ENCODE results near the gene DOCK6. TPM values are rescaled to one million over a fixed set of nuclear protein-coding genes. Genes with fewer than 3 reads are reported as not detected.

The DOCK6 gene
- total RNA-seq, 1 donor from 2014 or later, result 10.1 TPM

DNA sequence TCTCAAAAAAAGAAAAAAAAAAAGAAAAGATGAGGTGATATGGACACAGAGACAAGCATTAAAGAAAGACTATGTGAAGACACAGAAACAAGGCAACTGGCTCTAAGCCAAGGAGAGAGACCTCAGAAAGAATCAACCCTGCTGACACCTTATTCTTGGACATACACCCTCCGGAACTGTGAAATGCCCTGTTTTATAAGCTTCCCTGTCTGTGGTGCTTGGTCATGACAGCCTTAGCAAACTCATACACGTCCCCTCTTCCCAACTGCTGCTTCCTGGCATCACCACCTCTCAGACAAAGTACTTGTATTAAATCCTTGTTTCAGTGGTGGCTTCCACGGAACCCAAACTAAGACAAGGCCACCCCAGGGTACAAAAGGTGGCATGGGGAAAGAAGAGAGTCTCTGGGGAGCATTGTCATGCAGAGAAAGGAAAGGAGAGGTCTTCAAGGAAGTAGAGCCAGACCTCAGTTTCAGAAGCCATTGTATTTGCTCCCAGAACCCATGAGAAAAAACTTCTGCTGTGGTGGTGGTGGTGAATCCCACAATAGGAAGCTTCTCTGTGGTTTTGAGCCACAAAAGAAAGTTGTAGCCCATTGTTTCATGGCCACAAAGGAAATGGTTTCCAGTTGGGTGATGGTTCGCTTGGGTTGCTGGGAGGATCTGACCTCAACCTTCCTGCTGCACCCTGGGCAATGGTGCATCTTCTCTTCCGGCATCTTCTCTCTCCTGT lies 17.3 kb upstream of the DOCK6 start:
- peak; percentile 71 for DNase-seq (ENCODE audit: low read depth)

DNA sequence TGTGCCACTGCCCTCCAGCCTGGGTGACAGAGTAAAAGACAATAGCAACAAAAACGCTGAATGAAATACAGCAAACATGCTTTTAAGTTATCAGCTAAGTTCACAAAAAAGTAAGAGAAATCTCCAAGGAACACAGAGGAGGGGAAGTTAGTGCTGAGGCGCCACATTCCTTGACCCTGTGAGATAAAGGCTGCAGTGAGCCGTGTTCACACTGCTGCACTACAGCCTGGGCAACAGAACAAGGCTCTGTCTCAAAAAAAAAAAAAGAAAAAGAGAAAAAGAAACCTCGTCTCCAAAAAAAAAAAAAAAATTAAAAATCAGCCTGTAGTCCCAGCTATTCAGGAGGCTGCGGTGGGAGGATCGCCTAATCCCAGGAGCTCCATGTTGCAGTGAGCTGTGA lies 16.3 kb upstream of the DOCK6 start:
- DNase-seq (ENCODE audit: low read depth), result no peak

DNA sequence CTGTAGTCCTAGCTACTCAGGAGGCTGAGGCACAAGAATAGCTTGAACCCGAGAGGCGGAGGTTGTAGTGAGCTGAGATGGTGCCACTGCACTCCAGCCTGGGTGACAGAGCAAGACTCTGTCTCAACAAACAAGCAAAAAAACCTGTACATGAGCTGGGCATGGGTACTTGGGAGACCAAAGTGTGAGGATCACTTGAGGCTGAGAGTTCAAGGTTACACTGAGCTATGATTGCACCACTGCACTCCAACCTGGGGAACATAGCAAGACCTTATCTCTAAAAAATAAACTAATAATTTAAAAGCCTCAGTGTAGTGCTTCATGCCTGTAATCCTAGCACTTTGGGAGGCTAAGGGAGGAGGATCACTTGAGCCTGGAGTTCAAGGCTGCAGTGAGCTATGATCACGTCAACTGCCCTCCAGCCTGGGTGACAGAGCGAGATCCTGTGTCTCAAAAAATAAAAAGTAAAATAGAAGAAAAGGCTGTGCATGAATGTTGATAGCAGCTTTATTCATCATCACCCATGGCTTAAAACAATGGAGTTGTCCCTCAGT lies 12.3 kb upstream of the DOCK6 start:
- no peak for DNase-seq (ENCODE audit: low read depth)

DNA sequence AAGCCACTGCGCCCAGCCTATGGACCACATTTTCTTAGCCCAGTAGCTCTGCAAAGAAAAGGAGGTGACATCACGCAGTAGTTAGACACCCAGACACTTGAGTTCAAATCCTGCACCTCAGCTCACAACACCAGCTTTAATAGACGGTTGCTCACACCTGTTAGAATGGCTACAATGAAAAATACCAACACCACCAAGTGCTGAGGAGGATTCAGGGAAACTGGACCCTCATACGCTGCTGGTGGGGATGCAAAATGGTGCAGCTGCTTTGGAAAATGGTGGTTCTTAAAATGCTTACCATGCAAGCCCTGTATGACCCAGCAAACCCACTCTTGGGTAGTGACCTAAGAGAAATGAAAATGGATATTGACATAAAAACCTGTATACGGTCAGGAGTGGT lies 11.7 kb upstream of the DOCK6 start:
- no peak for DNase-seq (ENCODE audit: low read depth)

DNA sequence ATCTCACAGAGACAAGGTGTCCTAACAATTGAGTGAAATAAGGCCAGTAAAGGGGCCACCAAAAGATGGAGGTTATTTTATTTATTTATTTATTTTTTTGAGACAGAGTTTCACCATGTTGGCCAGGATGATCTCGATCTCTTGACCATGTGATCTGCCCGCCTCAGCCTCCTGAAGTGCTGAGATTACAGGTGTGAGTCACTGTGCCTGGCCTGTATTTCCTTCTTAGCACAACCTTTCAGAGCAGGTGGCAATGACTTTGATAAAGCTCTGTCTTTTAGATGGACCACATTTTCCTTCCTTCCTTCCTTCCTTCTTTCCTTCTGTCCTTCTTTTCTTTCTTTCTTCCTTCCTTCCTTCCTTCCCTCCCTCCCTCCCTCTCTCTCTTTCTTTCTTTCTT lies 11.0 kb upstream of the DOCK6 start:
- DNase-seq (ENCODE audit: low read depth), result no peak

DNA sequence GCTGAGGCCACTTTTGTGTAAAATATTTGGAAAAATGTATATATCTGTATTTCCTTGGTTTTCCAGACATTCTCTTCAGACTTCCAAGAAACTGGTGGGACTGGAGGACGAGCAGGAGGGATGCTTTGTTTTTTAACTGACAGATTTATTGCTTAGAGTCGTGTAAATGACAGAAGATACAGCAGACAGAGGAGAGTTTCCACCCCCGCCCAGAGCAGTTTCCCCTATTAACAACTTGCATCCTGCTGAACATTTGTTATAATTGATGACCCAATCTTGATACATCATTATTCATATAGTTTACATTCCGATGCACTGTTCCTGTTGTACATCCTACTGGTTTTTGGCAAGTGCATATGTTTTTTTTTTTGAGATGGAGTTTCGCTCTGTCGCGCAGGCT lies 7.1 kb upstream of the DOCK6 start:
- no peak for DNase-seq (ENCODE audit: low read depth)

DNA sequence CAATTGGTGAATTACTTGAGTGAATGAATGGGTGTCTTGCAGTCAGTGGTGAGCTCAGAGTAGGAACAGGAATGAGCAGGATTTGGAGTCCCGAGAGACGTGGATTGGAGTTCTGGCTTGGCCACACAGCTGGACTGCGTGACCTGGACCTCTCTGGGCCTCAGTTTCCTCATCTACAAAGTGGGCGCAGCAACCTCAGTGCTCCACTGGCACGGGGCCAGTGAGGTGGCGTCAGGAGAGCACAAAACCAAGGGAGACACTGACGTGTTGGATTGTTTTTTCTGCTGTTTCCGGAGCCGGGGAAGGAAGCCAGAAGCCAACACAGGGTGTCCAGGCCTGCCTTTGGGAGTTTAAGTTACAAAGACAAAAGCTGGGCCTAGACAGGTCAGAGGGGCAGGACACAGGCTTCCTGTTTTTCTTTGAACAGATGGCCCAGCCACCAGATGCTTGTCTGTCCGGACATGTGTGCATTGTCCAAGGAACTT lies 6.5 kb upstream of the DOCK6 start:
- DNase-seq (ENCODE audit: low read depth), result peak; percentile 84

DNA sequence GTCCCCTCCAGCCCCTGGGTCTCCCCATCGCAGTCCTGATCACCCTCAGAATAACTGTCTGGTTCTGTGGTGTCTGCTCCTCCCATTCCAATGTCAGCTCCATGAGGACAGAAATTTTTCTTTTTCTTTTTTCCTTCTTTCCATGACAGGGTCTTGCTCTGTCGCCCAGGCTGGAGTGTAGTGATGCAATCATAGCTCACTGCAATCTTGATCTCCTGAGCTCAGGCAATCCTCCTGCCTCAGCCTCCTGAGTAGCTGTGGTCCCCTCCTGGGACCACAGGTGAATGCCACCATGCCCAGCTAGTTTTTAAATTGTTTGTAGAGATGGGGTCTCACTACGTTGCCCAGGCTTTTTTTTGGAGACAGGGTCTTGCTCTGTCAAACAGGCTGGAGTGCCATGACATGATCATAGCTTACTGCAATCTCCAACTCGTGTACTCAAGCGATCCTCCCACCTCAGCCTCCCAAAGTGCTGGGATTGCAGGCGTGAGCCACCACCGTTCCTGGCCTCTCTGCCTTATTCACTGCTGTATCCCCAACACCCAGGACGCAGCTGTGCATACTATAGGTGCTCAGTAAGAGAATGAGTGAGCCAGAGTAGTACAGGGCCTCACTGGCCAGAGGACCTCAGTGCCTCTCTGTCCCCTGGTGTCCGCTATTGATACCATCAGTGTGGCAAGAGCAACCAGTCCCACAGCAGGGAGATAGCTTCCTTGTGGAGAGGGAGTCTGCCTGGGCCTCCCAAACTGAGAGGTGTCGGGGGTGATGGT lies 5.2 kb upstream of the DOCK6 start:
- no peak for DNase-seq (ENCODE audit: low read depth)

DNA sequence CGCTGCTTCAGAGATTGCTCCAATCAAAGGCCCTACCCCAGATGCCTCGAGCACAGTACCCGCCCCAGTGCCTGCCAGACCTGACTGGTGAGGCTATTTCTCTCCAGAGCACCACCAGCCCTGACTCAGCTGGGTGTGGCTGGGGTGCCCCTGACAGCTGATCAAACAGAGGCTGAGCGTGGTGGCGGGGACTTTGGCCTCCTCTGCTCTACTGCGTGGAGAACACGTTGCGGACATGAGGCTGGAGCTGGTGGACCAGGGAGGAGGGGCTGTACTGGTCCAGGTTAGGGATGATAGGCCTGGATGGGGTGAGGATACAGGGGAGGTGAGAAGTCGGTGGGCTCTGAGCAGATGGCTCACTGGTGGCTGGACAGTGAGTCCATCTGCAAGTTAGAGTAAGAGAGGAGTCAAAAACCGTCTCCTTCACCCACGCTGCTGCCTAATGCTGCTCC lies 3.5 kb upstream of the DOCK6 start:
- peak; percentile 89 for DNase-seq (ENCODE audit: low read depth)

DNA sequence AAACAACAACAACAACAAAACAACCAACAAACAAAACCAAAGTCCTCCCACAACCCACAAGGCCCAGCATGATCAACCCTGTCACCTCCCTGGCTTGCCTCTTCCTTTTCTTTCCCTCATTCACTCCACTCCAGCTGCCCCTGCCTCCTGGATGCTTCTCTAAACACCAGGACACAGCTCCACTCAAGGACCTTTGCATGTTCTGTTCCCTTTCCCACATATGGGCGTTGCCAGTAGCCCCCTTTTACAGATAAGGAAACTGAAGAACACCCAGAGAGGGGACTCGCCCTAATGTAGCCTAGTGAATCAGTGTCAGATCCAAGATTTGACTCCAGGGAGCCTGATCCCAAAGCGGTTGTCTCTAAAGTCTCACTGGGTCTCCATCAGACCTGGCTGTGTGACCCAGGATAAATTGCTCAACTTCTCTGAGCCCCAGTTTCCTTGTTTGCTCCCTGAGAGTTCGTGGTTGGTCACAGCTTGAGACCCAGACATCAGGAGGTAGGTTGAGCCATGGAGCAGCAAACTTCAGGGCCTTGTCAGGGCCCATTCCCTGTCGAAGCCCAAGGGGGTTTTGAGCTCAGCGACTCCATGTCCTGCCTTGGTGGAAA lies 3.0 kb upstream of the DOCK6 start:
- DNase-seq (ENCODE audit: low read depth), result no peak

DNA sequence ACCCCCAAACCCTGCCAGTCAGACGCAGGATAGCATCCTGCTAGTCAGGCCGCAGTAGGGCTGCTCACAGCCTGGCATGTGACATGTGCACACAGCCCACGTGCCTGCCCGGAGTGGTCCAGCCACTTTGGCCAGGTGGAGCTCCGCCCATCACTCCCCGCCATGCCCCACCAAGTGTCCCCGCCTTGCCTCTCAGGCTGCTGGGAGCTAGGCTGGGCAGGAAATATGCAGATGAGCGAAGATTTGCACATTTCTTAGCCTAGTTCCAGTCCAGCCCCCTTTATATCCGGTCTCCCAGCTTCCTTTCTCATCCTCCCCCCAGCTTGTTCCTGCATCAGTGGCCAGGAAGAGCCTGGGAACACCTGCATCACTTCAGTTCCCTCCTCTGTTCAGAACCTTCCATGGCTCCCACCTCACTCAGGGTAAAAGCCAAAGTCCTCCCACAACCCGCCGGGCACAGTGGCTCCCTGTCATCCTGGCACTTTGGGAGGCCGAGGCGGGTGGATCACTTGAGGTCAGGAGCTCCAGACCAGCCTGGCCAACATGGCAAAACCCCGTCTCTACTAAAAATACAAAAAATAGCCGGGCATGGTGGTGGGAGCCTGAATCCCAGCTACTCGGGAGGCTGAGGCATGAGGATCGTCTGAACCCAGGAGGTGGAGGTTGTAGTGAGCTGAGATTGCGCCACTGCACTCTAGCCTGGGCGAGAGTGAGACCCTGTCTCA lies 2.3 kb upstream of the DOCK6 start:
- DNase-seq (ENCODE audit: low read depth), result no peak

DNA sequence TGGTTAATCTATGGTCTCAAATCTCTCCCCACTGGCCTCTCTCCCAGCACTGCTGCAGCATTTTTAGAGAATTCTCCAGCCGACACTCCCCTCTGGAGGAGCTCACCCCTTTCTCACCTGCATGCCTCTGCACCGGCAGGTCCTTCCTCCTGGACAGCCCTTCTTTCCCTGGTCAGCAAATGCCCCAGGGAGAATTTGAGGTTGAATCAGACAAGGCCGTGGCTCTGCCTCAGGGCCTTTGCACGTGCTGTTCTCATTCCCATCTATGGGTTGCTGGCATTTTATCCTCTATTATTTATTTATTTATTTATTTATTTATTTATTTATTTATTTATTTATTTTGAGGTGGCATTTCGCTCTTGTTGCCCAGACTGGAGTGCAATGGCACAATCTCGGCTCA lies 1.4 kb upstream of the DOCK6 start:
- DNase-seq (ENCODE audit: low read depth), result no peak

DNA sequence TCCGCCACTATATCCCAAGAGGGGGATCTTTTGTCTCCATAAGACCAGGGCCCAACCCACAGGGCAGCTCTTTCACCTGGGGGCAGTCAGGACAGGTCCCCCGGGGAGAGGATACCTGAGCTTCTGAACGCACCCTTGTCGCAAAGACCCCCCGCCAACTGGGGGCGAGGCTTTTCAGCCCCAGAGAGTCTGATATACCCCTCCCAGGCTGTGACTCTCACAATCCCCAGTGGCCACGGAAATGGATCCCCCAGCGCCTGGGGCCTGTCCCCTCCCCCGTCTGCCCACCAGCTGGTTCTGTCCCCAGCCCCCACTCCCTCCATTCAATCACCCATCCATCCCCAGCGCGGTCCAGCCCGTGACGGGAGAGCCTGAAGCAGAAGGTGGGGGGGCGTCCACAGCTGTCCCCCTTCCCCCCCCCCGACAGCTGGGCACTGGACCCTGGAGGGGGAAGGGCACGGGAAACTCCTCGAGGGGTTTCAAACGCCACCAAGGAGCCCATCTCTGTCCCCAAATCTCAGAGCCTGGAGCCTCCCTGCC lies 823 bp downstream of the DOCK6 start:
- DNase-seq (ENCODE audit: low read depth), result peak; percentile 23

DNA sequence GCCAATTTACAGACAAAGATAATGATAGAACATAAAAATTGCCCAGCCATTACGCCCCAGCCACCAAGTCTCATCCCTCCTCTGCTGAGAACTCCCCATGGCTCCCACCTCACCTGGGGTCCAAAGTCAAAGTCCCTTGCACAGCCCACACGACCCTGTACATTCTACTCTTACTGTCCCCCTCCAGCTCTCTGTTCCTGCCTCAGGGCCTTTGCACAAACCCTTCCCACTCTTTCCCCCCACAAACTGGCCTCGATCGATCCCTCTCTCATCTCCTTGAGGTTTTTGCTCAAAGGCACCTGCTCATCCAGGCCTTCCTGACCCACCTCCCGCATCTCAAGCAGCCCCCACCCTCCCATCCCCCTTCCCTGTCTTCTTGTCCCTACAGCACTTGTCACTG lies 1.3 kb downstream of the DOCK6 start:
- no peak for DNase-seq (ENCODE audit: low read depth)

DNA sequence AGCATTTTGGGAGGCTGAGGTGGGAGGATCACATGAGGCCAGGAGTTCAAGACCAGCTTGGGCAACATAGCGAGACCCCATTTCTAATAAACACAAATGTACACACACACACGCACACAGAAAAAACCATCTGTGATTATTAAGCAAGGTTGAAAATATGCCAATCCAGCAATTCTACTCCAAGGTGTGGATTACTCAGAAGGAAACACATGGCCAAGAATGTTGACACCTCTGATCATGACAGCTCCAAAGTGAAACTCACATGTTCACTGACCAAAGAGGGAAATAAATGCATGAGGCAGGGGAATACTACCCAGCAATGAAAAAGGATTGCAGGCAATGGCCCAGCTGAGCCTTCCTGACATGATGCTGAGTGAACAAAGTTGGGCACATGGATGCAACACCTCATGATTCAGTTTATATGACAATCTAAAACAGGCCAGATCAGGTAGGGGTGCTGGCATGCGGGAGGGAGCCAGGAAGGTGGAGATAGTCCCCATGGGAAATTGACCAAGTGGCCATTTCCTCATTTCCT lies 4.4 kb downstream of the DOCK6 start:
- DNase-seq (ENCODE audit: low read depth), result no peak

DNA sequence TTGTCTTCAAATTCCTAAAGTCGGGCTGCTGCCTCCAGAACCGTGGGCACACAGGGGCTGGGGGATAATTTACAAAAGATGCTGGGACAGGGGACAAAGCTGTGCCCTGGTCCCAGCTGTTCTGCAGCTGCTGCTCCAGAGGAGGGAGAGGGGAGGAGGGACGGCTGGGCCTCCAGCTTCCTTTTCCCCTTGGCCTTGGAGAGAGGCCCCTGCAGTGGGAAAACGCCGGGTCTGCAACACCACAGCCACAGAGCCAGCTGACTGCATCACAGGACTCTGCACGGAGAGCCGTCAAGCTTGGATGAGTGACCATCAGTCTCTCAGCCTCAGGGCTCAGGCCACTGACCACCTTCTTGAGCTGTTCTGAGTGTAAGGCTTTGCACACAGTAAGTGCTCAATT lies 6.1 kb downstream of the DOCK6 start:
- peak; percentile 57 for DNase-seq (ENCODE audit: low read depth)

DNA sequence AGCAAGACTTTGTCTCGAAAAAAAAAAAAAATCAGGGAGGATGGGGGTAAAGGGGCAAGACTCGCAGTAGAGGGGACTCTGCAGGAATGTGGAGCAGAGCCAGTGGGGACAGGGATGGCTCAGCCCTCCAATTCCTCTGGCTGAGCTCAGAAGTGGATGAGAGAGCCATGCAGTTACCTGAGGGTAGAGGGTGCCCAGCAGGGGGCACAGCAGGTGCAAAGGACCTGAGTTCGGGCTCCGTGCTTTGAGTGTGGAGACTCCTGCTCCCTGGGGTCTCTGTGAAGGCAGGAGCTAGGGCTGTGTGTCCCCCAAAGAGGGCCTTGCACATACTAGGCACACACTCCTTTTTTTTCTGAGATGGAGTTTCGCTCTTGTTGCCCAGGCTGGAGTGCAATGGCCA lies 7.7 kb downstream of the DOCK6 start:
- DNase-seq (ENCODE audit: low read depth), result no peak

DNA sequence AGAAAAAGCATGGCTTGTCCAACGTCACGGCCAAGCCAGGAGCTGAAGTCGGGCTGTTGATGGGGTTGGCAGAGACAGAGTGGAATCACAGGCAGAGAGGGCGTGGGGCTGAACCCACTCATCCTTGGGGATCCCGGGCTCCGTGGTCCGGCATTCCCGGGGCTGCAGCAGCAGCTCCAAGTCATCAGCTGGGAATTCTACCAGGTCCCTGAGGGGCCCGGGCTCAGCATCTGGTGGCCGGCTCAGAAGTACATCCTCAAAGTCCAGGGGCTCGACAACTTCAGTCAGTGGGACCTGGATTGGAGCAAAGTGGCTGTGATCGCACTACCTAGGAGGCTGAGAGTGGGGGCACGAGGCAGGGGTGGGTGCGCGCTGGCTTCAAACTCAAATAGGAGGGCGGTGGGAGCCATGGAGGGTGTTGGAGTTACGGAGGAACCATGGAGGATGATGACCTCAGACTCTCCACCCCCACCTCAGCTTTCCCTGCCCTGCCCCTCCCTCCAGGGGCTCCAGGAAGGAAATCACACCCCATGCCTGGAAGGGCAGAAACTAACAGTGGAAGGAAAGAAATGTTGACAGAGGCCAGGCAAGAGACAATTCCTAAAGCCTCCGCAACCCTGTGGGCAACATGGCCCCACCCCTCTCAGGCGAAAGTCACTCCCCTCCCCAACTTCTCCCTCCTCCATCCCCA lies 9.5 kb downstream of the DOCK6 start:
- DNase-seq (ENCODE audit: low read depth), result no peak

DNA sequence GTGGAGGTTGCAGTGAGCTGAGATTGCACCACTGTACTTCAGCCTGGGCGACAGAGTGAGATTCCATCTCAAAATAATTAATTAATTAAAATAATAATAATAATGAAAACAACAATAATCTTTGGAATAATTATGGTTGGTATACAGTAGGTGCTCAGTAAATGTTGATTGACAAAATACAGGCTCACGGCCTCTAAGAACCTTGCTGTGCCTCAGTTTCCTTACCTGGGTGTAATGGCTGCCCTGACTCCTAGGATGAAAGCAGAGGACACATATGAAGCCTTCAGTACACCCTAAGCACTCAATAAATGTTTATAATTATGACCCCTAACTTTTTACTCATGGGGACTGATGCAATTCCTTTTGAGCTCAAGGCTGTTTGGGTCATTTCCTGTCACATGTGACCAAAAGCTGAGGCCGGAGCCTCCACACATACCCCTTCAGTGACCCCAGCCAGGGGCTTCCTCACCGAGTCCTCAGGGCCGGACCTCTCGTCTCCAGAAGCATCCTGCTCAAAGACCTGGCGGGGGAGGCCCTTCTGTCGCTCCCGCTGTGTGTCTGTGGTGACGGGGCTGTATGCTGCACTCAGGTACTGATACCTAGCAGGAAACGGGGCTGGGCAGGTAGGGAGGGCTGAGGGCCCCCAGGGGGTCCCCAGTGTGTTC lies 10.5 kb downstream of the DOCK6 start:
- no peak for DNase-seq (ENCODE audit: low read depth)

DNA sequence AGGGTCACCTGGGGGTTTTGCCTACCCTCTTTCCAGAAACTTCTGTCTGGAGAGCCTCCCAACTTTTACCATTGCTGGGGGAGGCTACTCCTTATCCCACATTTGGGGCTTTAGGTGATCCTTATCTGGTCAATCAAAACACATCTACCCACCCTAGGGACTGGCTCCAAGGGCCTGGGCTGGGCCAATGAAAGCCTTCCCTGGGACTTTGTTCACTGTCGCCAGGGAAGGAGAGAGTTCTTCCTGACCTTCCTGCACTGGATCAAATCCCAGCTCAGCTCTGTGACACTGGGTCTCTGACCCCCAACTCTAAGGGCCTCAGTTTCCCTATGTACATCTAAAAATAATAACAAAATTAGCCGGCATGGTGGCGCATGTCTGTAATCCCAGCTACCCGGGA lies 11.1 kb downstream of the DOCK6 start:
- no peak for DNase-seq (ENCODE audit: low read depth)

All from myocyte (in vitro differentiated cells).